GM12891 (cell line): Measurements from ENCODE around the gene SEMA6A.

Experiments used
- PAX5 ChIP-seq: IDR thresholded peaks from 2 replicates; pipeline ENCODE4 v1.6.1; 2011; ENCODE audit warnings: low read length, moderate library complexity, mild to moderate bottlenecking; ENCODE audit not compliant: insufficient read depth, severe bottlenecking
- POLR2A ChIP-seq: IDR thresholded peaks from 2 replicates; pipeline ENCODE4 v1.6.1; 2011; ENCODE audit warnings: low read depth, low read length, control low read depth
- POLR2AphosphoS5 ChIP-seq: IDR thresholded peaks from 2 replicates; pipeline ENCODE4 v1.6.1; 2011; ENCODE audit warnings: low read depth, low read length, control low read depth
- POU2F2 ChIP-seq: IDR thresholded peaks from 2 replicates; pipeline ENCODE4 v1.6.1; 2011; ENCODE audit warnings: low read depth, mild to moderate bottlenecking, control low read depth, low read length, moderate library complexity
- TAF1 ChIP-seq: IDR thresholded peaks from 2 replicates; pipeline ENCODE4 v1.6.1; 2011; ENCODE audit warnings: low read depth, low read length, control low read depth

DNA sequence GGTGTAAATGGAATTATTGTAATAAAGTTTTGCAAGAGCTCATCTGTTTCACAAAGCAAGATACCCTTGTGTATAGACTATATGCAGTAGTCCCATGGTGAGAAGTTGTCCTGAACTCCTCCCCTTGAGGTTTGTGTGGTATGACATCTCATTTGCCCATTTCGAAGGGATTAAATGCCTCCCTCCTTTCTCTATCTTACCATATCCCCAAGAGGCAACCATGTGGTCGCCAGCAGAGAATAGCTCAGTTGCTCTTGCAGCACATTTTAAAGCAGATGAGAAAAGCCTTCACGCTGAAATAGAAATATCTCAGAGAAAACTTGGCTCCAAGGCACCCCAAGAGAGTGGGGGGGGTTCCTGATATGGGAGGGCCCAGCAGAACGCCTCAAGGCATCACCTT is 4.6 kb downstream of the SEMA6A start:
- TF ChIP-seq PAX5 = no peak
- TF ChIP-seq POU2F2 = no peak
- TF ChIP-seq POLR2AphosphoS5 = no peak
- TF ChIP-seq POLR2A = no peak
- TF ChIP-seq TAF1 = no peak
